Mesothelial cell of epicardium (in vitro differentiated cells): ENCODE data around the gene USP11. TPM values are rescaled to one million over a fixed set of nuclear protein-coding genes. Genes with fewer than 3 reads are reported as not detected.

Source experiments
- DNase-seq, 2 experiments: peaks; one replicate each; pipeline ENCODE4 v3.0.0; 2021; ENCODE audit warnings: low spot score in 2 of 2; ENCODE audit not compliant: unreplicated experiment in 2 of 2
- H3K27ac Mint-ChIP-seq: 2 replicates; pipeline ENCODE4 v1.8.0; 2021; ENCODE audit warnings: mixed read lengths
- H3K27me3 Mint-ChIP-seq: 2 replicates; pipeline ENCODE4 v1.8.0; 2021; ENCODE audit warnings: low read depth, mixed read lengths
- H3K36me3 Mint-ChIP-seq: 2 replicates; pipeline ENCODE4 v1.8.0; 2021; ENCODE audit warnings: mixed read lengths
- H3K4me1 Mint-ChIP-seq: 2 replicates; pipeline ENCODE4 v1.8.0; 2021; ENCODE audit warnings: mixed read lengths
- H3K4me3 Mint-ChIP-seq: 2 replicates; pipeline ENCODE4 v1.8.0; 2021; ENCODE audit warnings: mild to moderate bottlenecking, moderate library complexity, mixed read lengths
- H3K9me3 Mint-ChIP-seq: 2 replicates; pipeline ENCODE4 v1.8.0; 2021; ENCODE audit warnings: mixed read lengths
- total RNA-seq: library from RNA; stranded (reverse); gene quantifications from 3 replicates; pipeline ENCODE4 v1.2.1, GENCODE V29; 2021
- TF ChIP-seq, protein P1 (sequence below): fragments of 200-600 bp; sonication (generic); IDR thresholded peaks from one replicate; pipeline ENCODE4 v1.5.0; 2021; ENCODE audit warnings: antibody characterized with exemption; ENCODE audit not compliant: unreplicated experiment

USP11 gene
- total RNA-seq, 1 donor from 2014 or later, result 315 TPM

DNA sequence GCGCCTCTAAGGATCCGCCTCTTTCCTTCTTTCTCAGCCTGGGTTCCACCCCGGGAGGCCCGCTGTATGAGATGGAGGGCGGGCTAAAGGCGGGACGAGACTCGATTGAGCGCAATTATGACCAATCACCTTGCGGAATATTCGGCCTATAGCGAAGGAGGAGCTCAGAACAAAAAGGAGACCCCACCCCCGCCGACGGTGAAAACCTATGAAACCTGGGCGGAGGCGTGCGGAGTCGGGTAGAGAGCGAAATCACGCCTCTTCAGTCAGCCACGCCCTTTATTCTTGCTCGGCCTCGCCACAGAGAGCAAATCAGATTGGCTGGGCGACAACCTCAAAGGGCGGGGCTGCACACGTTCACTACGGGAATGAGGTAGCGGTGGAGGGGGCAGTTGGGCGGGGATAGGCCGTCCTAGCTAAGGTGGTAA is 14.9 kb upstream of the USP11 start:
- Mint-ChIP-seq H3K9me3 (no peaks in the 10 kb centered on the region), H3K36me3 (peaks cover 31% of the 10 kb centered on the region), H3K27ac (peak overlapping the region; percentile 99), H3K4me1 (peaks cover 36% of the 10 kb centered on the region), H3K4me3 (peak overlapping the region; percentile 93), H3K27me3 (no peaks in the 10 kb centered on the region)
- peak; percentile 97 to 98 for DNase-seq
- TF ChIP-seq, protein P1, sequence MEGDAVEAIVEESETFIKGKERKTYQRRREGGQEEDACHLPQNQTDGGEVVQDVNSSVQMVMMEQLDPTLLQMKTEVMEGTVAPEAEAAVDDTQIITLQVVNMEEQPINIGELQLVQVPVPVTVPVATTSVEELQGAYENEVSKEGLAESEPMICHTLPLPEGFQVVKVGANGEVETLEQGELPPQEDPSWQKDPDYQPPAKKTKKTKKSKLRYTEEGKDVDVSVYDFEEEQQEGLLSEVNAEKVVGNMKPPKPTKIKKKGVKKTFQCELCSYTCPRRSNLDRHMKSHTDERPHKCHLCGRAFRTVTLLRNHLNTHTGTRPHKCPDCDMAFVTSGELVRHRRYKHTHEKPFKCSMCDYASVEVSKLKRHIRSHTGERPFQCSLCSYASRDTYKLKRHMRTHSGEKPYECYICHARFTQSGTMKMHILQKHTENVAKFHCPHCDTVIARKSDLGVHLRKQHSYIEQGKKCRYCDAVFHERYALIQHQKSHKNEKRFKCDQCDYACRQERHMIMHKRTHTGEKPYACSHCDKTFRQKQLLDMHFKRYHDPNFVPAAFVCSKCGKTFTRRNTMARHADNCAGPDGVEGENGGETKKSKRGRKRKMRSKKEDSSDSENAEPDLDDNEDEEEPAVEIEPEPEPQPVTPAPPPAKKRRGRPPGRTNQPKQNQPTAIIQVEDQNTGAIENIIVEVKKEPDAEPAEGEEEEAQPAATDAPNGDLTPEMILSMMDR, result no peak

DNA sequence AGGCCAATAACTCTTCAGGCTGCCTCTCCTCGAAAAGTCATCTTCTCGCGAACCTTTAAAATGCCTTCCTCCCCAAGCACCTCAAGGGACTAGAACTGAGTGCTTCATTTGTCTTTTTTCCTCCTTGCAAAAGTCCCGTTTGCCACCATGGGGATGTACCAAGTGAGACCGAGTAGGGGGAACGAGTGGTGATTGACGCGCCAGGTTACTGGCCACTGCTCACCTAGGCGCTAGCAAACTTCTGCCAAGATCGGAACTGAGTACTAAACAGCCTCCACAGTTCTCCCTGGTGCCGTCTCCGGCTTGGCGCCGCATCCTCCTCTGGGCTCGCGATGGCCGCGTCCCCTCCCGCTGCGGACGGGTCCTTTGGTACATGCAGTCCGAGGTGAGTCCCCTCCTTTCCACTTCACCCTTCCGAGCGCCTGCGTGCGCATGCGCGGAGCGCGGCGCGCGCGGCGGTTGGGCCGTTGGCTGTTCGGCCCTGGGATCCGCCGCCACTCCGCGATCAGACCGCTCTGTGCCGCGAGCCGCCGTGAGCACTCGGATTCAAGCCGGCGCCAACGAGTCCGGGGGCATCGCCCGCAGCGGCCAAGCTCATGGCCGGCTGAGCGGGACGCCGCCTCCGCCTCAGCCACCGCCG is 14.4 kb upstream of the USP11 start, which contains the start of gene CDK16:
TSS of gene CDK16 (plus strand) at position 402 of the 640 bp plus-strand sequence. CDS start 4,877 bp downstream, outside the sequence.
- TF ChIP-seq, protein P1, result no peak
- peak; percentile 79 to 86 for DNase-seq
- peak within 1 kb of the TSS; percentile 99 for H3K27ac Mint-ChIP-seq
- peaks cover 36% of the 10 kb centered on the region for H3K4me1 Mint-ChIP-seq
- no peaks in the 10 kb centered on the region for H3K27me3 Mint-ChIP-seq
- H3K4me3 Mint-ChIP-seq, result peak within 1 kb of the TSS; percentile 93
- H3K9me3 Mint-ChIP-seq, result no peaks in the 10 kb centered on the region
- H3K36me3 Mint-ChIP-seq, result peaks cover 29% of the 10 kb centered on the region

DNA sequence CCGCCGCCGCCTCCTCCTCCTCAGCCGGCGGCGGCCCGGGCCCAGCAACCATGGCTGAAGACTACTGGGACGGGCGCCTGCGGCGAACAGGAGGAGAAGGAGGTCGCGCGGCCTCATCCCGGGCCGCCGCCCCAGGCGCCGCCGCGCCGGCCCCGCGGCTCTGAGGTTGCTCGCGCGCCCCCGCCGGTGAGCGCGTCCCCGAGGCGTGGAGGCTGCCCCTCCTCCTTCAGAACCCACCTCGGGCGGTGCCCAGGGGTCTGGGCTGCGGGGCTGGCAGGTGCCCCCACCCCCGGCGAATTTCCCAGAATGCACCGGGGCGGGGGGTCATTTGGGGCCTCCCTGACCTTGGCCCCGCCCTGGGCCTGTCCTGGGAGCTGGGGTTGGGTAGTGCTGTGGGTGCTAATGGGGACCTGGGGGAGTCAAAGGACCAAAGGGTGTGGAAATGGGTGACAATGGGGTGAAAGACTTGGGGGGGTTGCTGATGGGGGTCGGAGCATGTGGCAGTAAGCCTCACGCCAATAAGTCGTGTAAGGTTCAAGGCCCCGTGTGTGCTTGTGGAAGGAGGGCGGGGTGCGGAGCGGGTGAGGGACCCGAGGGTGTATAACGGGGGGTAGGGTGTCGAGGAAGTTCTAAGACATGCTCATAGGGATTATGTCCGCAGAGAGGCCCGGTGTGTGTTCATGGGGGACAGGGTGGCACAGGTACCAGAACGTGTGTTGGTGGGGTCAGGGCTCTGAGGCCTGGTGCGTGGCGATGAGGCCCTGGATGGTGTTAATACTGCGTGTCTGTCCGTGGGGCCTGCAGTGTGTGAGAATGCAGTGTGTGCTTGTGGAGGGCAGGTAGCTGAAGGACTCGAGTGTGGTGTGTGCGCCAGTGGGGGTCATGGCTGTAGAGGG is 13.6 kb upstream of the USP11 start:
- Mint-ChIP-seq H3K36me3 (peaks cover 24% of the 10 kb centered on the region), H3K27ac (peak overlapping the region; percentile 79)
- TF ChIP-seq, protein P1, result no peak

DNA sequence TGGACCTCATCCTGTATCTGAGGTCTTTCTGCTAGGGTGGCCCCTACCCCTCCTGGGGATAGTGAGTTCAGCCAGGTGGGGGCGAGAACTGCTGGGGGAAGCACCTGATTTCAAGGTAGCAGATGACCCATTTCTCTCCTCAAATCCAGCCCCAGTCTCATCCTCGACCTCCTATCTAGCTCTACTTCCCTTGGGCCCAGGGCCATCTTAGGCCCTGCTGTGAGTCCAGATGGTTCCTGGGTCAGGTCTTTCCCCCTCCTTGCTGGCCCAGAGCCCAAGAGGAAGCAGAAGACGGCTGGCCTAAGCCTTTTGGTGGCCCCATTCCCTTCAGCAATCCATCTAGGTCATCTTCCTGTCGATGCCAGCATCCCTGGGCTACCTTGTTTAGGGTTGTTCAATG is 11.1 kb upstream of the USP11 start:
- no peak for DNase-seq
- TF ChIP-seq, protein P1, result no peak
- Mint-ChIP-seq H3K4me1 (peaks cover 28% of the 10 kb centered on the region), H3K9me3 (no peaks in the 10 kb centered on the region), H3K27ac (peak overlapping the region; percentile 10), H3K4me3 (no peak overlapping the region), H3K36me3 (peaks cover 24% of the 10 kb centered on the region), H3K27me3 (no peaks in the 10 kb centered on the region)

More for the DNA sequence above, 13.6 kb upstream of the USP11 start:
- DNase-seq, result peak in 1 of 2 experiments; percentile 60
- Mint-ChIP-seq H3K27me3 (no peaks in the 10 kb centered on the region), H3K9me3 (no peaks in the 10 kb centered on the region), H3K4me3 (peak overlapping the region; percentile 93), H3K4me1 (peaks cover 36% of the 10 kb centered on the region)

DNA sequence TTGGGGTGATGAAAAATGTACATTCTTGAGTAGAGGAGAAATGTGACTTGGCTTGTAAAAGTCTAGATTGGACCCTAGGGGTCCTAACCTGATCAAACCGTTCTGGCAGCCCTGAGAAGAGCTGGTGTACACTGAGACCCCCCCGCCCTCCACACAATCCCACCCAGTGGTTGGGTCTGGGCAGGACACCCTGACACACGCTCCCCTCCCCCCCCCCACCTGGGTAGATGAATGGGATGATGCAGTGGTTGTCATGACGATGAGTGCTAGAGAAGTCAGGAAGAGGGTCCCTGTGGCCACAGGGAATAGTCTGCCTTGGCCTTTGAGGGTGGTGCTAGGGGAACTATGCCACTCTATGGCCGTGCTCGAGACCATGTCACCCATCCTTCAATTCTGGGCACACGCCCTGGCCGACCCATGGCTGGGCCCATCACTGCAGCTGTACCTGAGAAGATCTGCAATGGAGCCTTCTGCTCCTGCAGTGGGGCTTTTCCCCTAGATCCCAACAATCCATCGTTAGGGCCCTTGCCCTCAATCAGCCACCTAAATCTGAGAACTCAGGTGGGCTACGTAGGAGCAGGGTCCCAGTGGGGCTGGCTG is 10.0 kb upstream of the USP11 start:
- Mint-ChIP-seq H3K9me3 (no peaks in the 10 kb centered on the region), H3K27ac (no peak overlapping the region), H3K36me3 (peaks cover 25% of the 10 kb centered on the region), H3K4me3 (no peak overlapping the region), H3K27me3 (no peaks in the 10 kb centered on the region), H3K4me1 (peaks cover 19% of the 10 kb centered on the region)
- DNase-seq, result no peak
- TF ChIP-seq, protein P1, result no peak
